CD4-positive, CD25-positive, alpha-beta regulatory T cell (primary cell): ENCODE results near the gene OTUD4. TPM values are rescaled to one million over a fixed set of nuclear protein-coding genes. Genes with fewer than 3 reads are reported as not detected.

ENCODE experiments used
- ATAC-seq, 2 donors: fragments of 150-1000 bp; cut with Tn5 transposase; one replicate each; pipeline ENCODE4 v1.10.0; 2021; ENCODE audit warnings: low read depth in 2 of 2, moderate number of reproducible peaks in 2 of 2, moderate library complexity in 1 of 2
- DNase-seq, 3 donors: peaks; one replicate each; pipeline versions ENCODE4 v3.0.0 to v3.0.0-alpha.2; 2012 to 2022; ENCODE audit warnings: mixed read lengths in 1 of 3
- H3K27ac ChIP-seq: one replicate; pipeline ENCODE4 v1.7.0; 2013; ENCODE audit warnings: mild to moderate bottlenecking, low read length; ENCODE audit not compliant: insufficient read depth, poor library complexity, severe bottlenecking
- H3K27me3 ChIP-seq: one replicate; pipeline ENCODE4 v1.7.0; 2013; ENCODE audit warnings: low read length; ENCODE audit not compliant: control insufficient read depth, insufficient read depth
- H3K36me3 ChIP-seq: one replicate; pipeline ENCODE4 v1.7.0; 2013; ENCODE audit warnings: mild to moderate bottlenecking, low read length, moderate library complexity; ENCODE audit not compliant: control insufficient read depth, insufficient read depth
- H3K4me1 ChIP-seq: 2 replicates; pipeline ENCODE4 v1.7.0; 2013; ENCODE audit warnings: mild to moderate bottlenecking, low read length; ENCODE audit not compliant: insufficient read depth, control insufficient read depth, poor library complexity, severe bottlenecking
- H3K4me3 ChIP-seq: one replicate; pipeline ENCODE4 v1.7.0; 2013; ENCODE audit warnings: low read depth, mild to moderate bottlenecking, low read length, moderate library complexity
- H3K9me3 ChIP-seq, 2 experiments: 1 replicate in 1 of 2; 2 replicates in 1 of 2; pipeline ENCODE4 v1.7.0; 2013; ENCODE audit warnings: low read length in 2 of 2, mild to moderate bottlenecking in 1 of 2, moderate library complexity in 1 of 2; ENCODE audit not compliant: control insufficient read depth in 2 of 2
- H3K27ac Mint-ChIP-seq, 3 donors: one replicate each; pipeline ENCODE4 v1.8.0; 2020 to 2022; ENCODE audit warnings: mild to moderate bottlenecking in 3 of 3, mixed read lengths in 3 of 3, moderate library complexity in 2 of 3
- H3K27me3 Mint-ChIP-seq: one replicate; pipeline ENCODE4 v1.8.0; 2022; ENCODE audit warnings: mild to moderate bottlenecking, mixed read lengths
- H3K36me3 Mint-ChIP-seq: one replicate; pipeline ENCODE4 v1.8.0; 2020; ENCODE audit warnings: mixed read lengths
- H3K4me1 Mint-ChIP-seq, 4 donors: one replicate each; pipeline ENCODE4 v1.8.0; 2020 to 2022; ENCODE audit warnings: mixed read lengths in 4 of 4, mild to moderate bottlenecking in 1 of 4
- H3K4me3 Mint-ChIP-seq, 4 donors: one replicate each; pipeline ENCODE4 v1.8.0; 2020 to 2022; ENCODE audit warnings: mild to moderate bottlenecking in 4 of 4, mixed read lengths in 4 of 4, moderate library complexity in 3 of 4
- H3K9me3 Mint-ChIP-seq, 7 donors: one replicate each; pipeline ENCODE4 v1.8.0; 2020 to 2022; ENCODE audit warnings: mixed read lengths in 7 of 7, mild to moderate bottlenecking in 3 of 7, moderate library complexity in 2 of 7
- polyA plus RNA-seq, 4 donors: library from polyadenylated mRNA; unstranded; fragments of 300-500 nt; fragmentation: Illumina TruSeq; gene quantifications; one replicate each; pipeline ENCODE4 v1.2.3, GENCODE V29; 2021
- total RNA-seq: library from RNA; stranded (reverse); gene quantifications from one replicate; pipeline ENCODE4 v1.2.3, GENCODE V29; 2022

OTUD4 gene
- total and polyA plus RNA-seq, 5 donors from 2014 or later: 10.6 to 74.9 (median 12.9) TPM

- Histone ChIP-seq H3K4me1 (peaks cover 48% of the 10 kb centered on the region), H3K27me3 (no peaks in the 10 kb centered on the region), H3K36me3 (peaks cover 27% of the 10 kb centered on the region), H3K27ac (peak overlapping the region; percentile 88), H3K4me3 (peak overlapping the region; percentile 91), H3K9me3 (peaks cover 0 to 3% of the 10 kb centered on the region in 2 experiments)
- no peak for ATAC-seq
- H3K27me3 Mint-ChIP-seq: no peaks in the 10 kb centered on the region
- peak overlapping the region; percentile 97 to 99 (median 98) for H3K27ac Mint-ChIP-seq
- H3K4me1 Mint-ChIP-seq: peaks cover 33 to 61% (median 44%) of the 10 kb centered on the region in 4 donors
- no peaks in the 10 kb centered on the region for H3K9me3 Mint-ChIP-seq
- peaks cover 31% of the 10 kb centered on the region for H3K36me3 Mint-ChIP-seq
- peak overlapping the region; percentile 95 to 99 (median 97) for H3K4me3 Mint-ChIP-seq
- peak in 1 of 3 donors; percentile 2 for DNase-seq
Observed at GRCh38 chr4:145097331-145097820, 83.0 kb downstream of the OTUD4 start.

GRCh38 chr4:145093638-145094037, 86.8 kb downstream of the OTUD4 start:
- Mint-ChIP-seq H3K4me1 (peaks cover 33 to 66% (median 57%) of the 10 kb centered on the region in 4 donors), H3K27ac (no peak overlapping the region), H3K4me3 (peak overlapping the region in 1 of 4 donors; percentile 62), H3K27me3 (no peaks in the 10 kb centered on the region), H3K36me3 (peaks cover 52% of the 10 kb centered on the region), H3K9me3 (no peaks in the 10 kb centered on the region)
- DNase-seq (no peak), ATAC-seq (no peak)
- H3K4me1 ChIP-seq: peaks cover 13% of the 10 kb centered on the region
- H3K36me3 ChIP-seq: peaks cover 45% of the 10 kb centered on the region
- H3K4me3 ChIP-seq: no peak overlapping the region
- peaks cover 0 to 3% of the 10 kb centered on the region in 2 experiments for H3K9me3 ChIP-seq
- H3K27ac ChIP-seq: no peak overlapping the region
- no peaks in the 10 kb centered on the region for H3K27me3 ChIP-seq

- H3K36me3 ChIP-seq: peaks cover 58% of the 10 kb centered on the region
Observed at GRCh38 chr4:145090380-145090779, 90.0 kb downstream of the OTUD4 start.

GRCh38 chr4:145083891-145084605, 96.3 kb downstream of the OTUD4 start:
- H3K36me3 Mint-ChIP-seq: peaks cover 32% of the 10 kb centered on the region
- H3K4me1 Mint-ChIP-seq: peaks cover 18 to 38% (median 27%) of the 10 kb centered on the region in 4 donors
- no peaks in the 10 kb centered on the region for H3K4me1 ChIP-seq
- H3K9me3 Mint-ChIP-seq: peaks cover 0 to 1% (median 0%) of the 10 kb centered on the region in 7 donors
- no peaks in the 10 kb centered on the region for H3K27me3 Mint-ChIP-seq
- no peak overlapping the region for H3K4me3 ChIP-seq
- peaks cover 36% of the 10 kb centered on the region for H3K36me3 ChIP-seq
- no peaks in the 10 kb centered on the region for H3K27me3 ChIP-seq
- H3K9me3 ChIP-seq: no peaks in the 10 kb centered on the region
- no peak overlapping the region for H3K27ac ChIP-seq
- ATAC-seq (no peak), DNase-seq (no peak)
- H3K27ac Mint-ChIP-seq: no peak overlapping the region
- no peak overlapping the region for H3K4me3 Mint-ChIP-seq

More at GRCh38 chr4:145090380-145090779, 90.0 kb downstream of the OTUD4 start:
- no peak for ATAC-seq
- Mint-ChIP-seq H3K9me3 (peaks cover 0 to 1% (median 0%) of the 10 kb centered on the region in 7 donors), H3K4me1 (peaks cover 35 to 75% (median 58%) of the 10 kb centered on the region in 4 donors), H3K27me3 (no peaks in the 10 kb centered on the region), H3K4me3 (no peak overlapping the region), H3K27ac (no peak overlapping the region), H3K36me3 (peaks cover 66% of the 10 kb centered on the region)
- Histone ChIP-seq H3K4me3 (no peak overlapping the region), H3K9me3 (peaks cover 0 to 3% of the 10 kb centered on the region in 2 experiments), H3K27me3 (no peaks in the 10 kb centered on the region), H3K4me1 (no peaks in the 10 kb centered on the region), H3K27ac (no peak overlapping the region)
- DNase-seq: no peak

Other genes starting within 250 kb of the OTUD4 start
- 30.6 TPM for gene ANAPC10, start 82.4 kb downstream of the OTUD4 start, total RNA-seq
- gene ANAPC10, start 82.4 kb downstream of the OTUD4 start, polyA plus RNA-seq: 10 to 100 TPM; 38.5 to 56.9 (median 41.2) TPM
- 41.4 TPM for gene ABCE1, start 82.3 kb downstream of the OTUD4 start, total RNA-seq
- 10 to 100 TPM; 59.1 to 71.8 (median 66.1) TPM for gene ABCE1, start 82.3 kb downstream of the OTUD4 start, polyA plus RNA-seq